Measurements from ENCODE around the gene CPT1B.

CPT1B gene

DNA sequence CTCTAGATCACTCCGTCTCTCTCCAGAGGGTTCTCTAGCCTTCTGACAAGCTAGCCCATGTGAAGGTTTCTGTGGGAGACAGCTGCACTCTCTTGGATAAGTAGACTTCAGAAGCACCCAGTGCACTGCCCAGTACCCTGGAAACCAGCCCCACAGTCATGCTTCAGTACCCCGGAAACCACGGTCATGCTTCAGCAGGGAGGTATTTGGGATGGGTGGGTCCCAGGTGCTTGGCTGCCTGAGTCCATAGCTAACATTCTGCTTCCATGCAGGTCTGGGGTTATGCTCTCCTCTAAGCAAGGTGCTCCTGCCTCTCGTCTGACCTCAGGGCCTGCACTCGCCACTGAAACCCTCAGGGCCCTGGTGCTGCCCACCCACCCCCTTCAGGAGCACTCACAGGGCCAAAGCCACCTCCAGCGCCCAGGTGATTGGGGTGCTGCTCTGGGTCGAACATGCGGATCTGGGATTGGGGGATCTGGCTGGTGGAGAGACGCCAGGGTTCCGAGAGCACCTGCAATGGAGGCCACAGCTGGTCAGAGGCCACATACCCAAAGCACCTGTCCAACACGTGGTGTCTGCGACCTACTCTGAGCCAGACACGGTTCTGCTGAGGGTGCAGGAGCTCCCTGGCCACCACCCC lies 8.2 kb downstream of the CPT1B start:
- no peak for DNase-seq (ENCODE audit: low spot score)

DNA sequence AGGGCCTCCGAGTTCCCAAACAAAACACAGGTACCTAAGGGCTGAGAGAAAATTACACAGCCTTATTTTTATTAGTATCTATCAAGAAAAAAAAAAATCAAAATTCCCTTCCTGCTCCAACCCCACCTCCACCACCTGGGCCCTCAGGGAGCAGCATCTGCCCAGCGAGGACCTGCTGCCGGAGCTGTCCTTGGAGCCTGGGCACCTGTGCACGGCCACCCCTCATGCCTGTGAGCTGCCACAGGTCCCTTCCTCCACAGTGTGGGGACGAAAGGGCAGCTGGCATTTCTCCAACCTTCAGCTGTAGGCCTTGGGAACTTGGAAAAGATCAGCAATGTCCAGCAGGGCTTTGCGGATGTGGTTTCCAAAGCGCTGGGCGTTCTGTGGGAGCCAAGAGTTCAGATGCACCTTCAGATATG lies 9.2 kb downstream of the CPT1B start:
- no peak for DNase-seq (ENCODE audit: low spot score)

DNA sequence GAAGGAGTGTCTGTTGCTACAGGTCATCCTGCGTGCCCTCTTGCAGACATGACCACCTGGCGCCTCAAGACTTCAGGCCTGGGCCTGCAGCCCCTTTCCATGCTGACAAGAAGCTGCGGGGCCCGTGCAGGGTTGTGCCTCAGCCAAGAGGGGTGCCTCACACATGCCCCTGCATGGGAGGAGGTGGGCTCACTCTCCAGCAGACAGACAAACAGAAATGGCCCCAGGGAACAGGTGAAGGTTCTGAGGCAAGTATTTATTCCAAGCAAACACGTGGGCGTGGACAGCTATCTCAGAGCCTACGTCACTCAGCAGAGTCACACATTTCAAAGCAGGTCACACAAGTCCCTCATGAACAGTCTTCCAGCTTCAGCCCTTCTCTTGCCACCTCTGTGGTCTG lies 9.6 kb downstream of the CPT1B start:
- DNase-seq (ENCODE audit: low spot score) = no peak

DNA sequence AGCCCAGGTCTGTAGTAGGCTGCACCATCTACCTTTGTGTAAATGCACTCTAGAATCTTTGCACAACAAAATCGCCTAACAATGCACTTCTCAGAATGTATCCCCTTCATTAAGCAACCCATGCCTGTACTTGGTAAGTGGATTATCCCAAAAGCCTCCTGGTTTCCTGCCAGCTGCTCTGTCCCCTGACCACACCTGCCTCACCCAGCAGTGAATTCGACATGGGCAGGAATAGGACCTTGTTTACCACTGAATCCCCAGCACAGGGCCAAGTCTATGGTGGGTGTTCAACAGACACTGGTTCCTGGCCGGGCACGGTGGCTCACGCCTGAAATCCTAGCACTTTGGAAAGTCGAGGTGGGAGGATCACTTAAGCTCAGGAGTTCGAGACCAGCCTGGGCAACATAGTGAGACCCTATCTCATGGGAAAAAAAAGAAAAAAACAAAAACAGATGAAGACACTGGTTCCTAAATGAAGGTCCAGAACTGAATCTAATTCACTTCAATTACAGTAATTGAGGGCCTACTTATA lies 10.4 kb downstream of the CPT1B start:
- no peak for DNase-seq (ENCODE audit: low spot score)

DNA sequence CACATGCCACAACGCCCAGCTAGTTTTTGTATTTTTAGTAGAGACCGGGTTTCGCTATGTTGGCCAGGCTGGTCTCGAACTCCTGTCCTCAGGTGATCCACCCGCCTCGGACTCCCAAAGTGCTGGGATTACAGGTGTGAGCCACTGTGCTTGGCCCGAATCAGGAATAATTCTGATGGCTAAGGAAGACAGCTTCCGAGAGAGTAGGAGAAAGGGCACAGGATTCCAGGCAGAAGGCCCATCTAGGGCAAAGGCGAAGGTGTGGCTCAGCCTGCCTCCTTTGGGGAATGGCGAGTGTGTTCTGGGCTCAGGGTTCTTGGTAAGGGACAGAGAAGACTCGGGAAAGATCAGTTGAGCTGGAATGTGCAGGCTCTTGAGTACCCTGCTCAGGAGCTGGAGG lies 13.9 kb downstream of the CPT1B start:
- no peak for DNase-seq (ENCODE audit: low spot score)

DNA sequence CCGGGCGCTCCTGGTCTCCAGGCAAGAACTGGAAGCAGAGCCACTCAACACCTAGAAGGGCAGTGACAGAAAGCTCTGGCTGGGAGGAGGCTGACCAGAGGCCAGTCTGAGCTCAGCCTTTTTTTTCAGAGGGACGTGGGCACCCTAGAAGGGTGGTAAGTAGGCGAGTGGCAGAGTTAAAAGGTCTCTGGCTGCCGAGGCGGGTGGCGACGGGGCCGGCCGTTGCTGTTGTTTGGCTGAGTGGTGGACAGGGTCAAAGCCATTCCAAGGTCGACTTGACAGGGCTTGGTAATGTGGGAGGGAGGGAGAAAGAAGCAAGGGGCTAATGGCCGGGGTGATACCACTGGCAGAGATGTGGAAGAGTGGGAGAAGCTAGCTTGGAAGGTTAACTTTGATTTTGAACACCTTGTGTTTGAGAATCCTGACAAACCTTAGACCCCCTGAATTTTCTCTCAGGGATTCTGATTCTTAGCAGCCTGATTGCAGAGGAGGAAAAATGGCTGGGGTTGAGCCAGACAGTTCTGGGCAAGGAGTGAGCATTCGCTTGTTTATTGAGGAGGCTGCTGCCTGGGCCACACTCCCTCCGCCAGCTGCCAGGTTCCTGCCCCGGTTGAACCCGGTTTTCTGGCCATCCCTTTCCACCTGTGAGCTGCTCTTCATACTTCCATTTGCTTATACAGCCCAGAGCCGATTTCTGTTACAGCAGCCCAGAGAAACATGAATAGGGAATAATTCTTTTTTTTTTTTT lies 14.6 kb downstream of the CPT1B start:
- DNase-seq (ENCODE audit: low spot score) = no peak

DNA sequence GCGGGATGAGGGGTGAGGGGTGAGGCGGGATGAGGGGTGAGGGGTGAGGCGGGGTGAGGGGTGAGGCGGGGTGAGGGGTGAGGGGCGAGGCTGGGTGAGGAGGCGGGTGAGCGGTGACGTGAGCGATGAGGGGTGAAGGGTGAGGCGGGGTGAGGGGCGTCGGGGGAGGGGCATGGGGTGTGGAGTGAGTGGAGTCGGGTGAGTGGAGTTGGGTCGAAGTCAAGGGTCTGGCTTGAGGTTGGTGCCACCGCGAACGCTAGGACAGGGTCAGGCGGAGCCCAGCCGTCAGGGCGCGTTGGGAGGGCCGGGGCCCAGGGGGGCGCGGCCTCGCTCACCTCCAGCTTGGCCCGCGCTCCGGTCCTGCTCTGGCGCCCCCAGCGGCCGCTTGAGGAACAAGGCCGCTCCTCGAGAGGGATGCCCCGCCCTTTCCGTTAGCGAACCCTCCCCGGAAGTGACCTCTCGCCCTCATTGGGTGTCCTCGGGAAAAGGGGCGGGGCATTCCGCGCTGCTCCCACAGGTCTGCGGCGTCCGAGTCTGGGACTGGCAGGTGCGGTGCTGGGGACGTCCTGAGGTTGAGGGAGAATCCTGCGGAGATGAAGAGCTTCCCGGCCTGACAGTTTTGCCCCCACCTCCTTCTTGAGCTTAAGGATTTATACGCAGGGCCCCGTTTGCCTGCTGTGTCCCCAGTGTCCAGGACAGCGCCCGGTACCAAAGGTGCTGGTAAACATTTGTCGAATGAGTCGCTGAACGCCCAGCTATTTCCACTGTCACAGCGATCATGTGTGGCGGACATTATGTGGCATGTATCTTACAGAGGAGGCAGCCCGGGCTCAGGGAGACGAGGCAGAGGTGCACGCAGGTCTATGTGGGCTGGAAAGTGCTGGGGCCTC lies 15.5 kb downstream of the CPT1B start, which contains the start of gene SYCE3:
Gene SYCE3, minus strand, starts transcription at position 397 of the 890 bp plus-strand sequence. CDS start 6,514 bp downstream, outside the sequence.
- DNase-seq (ENCODE audit: low spot score) = peak; percentile 97

DNA sequence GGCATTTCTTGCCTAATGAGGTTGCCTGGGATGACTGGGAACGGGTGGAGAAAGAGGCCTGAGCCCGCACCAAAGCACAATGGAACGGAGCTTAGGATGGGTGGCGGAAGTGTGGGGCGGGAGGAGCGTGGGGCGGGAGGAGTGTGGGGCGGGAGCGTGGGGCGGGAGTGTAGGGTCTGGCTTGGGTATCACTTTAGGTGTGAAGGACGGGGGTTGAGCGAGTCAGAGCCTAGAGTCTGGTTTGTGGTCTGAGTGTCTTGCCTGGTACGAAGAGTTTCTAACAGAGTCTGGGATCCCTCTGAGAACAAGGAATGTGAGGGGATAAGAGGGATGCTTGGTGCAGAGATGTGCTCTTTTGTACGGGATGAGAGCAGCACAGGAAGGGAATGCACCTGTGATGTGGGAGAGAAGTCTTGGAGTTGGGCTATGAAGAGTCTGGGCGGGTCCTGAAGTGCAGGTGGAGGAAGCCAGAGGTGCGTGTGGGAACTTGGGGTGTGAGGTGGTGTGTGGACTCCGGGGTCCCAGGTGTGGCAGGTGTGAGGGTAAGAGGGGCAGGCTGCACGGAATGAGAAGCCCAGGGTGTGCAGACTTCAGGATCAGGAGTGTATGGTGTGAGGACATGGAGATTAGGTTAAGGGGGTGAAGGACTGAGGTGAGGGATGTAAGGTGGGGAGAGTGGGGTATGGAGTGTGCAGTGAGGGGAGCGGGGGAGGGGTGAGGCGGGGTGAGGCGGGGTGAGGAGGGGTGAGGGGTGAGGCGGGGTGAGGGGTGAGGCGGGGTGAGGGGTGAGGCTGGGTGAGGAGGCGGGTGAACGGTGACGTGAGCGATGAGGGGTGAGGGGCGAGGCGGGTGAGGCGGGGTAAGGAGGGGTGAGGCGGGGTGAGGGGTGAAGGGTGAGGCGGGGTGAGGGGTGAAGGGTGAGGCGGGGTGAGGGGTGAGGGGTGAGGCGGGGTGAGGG lies 16.5 kb downstream of the CPT1B start:
- DNase-seq (ENCODE audit: low spot score) = no peak

DNA sequence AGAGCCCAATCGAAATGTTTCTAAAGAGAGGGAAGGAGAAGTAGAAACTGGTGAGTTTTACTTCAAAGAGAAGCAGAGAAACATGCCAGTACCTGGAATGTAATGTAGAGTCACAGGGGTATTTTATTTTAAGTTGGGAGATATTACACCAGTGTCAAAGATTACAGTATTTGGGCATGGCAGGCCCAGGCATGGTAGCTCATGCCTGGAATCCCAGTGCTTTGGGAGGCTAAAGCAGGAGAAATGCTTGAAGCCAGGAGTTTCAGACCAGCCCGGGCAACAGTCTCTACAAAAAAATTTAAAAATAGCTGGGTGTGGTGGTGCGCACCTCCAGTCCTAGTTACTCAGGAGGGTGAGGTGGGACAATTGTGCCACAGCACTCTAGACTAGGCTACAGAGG lies 18.2 kb downstream of the CPT1B start:
- no peak for DNase-seq (ENCODE audit: low spot score)

DNA sequence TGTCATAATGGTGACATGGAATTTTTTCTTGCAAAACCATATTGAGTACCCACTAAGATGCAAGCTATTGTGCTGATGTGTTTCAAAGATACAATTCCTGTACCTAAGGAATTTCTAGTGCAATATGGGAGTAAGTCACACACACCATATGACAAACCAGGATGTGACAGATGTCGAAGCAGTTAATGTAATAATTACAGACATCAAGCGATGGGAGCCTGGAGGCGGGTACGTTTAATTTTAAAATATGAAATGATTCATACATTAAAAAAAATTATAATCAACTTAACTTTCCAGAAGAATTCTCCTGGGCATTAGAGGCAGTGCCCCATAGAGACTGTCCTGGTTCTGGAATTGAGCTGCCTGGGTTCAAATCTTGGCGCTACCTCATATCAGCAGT lies 21.5 kb downstream of the CPT1B start:
- no peak for DNase-seq (ENCODE audit: low spot score)

DNA sequence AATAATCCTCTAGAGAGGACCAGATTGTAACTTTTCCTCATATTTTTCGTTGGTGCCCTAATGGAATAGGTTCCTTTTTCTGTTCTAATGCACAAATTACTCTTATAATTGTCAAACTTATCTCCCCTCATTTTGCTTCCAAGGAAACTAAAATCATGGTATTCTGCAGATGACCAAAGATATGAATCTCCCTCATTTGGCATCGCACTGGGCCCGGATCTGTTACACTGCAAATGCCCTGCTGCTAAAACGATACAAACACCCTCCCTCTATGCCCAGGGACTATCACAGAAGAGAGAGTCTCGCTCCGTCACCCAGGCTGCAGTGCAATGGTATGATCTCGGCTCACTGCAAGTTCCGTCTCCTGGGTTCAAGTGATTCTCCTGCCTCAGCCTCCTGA lies 24.9 kb downstream of the CPT1B start:
- no peak for DNase-seq (ENCODE audit: low spot score)

DNA sequence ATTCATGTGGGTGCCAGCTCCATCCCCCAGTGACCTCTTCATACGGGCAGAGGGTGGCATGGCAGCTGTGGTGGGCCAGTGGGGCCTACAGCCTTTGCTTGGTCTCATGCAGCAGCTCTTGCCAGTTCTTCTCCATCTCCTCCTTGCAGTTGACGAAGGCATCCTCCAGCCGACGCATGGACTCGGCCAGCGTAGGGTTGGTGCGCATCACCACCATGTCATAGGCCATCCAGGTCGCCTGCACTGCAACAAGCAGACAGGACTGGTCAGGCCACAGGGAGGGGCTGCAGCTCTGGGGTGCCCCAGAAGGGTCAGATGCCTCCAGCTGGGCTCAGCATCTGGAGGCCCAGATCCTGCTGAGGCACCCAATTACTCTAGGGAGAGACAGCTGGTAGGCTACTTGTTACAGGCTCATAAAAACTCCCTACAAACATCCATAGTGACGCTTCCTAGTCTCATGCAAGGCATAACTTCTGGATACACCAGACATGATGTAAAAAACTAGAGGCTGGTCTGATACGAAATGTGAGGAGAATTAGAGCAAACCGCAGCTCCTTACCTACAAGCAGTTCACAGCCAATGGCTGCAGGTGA lies 27.0 kb downstream of the CPT1B start:
- no peak for DNase-seq (ENCODE audit: low spot score)

DNA sequence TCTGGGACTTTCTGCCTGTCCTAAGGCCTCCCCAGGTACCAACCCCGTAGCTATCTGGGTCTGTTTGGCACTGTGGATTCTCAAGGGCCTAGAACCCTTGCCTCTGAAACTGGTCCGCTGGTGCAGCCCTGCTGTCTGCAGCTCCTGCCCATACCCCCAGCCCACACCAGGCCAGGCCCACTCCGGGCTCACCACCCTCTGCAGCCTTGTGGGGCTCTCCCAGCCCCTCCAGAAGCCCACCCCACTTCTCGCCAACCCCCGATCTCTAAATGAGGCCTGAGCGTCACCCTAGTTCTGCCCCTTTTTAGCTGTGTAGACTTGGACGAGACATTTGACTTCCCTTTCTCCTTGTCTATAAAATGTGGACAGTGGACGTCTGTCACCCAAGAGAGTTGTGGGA lies 27.8 kb downstream of the CPT1B start:
- no peak for DNase-seq (ENCODE audit: low spot score)

DNA sequence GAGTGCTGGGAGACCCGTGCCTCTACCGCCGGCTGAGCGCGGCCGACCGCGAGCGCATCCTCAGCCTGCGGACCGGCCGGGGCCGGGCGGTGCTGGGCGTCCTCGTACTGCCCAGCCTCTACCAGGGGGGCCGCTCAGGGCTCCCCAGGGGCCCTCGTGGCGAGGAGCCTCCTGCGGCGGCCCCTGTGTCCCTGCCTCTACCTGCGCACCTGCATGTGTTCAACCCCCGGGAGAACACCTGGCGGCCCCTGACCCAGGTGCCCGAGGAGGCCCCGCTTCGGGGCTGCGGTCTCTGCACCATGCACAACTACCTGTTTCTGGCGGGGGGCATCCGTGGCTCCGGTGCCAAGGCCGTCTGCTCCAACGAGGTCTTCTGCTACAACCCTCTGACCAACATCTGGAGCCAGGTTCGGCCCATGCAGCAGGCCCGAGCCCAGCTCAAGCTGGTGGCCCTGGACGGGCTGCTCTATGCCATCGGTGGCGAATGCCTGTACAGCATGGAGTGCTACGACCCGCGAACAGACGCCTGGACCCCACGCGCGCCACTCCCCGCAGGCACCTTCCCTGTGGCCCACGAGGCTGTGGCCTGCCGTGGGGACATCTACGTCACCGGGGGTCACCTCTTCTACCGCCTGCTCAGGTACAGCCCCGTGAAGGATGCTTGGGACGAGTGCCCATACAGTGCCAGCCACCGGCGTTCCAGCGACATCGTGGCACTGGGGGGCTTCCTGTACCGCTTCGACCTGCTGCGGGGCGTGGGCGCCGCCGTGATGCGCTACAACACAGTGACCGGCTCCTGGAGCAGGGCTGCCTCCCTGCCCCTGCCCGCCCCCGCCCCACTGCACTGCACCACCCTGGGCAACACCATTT lies 29.1 kb downstream of the CPT1B start:
- DNase-seq (ENCODE audit: low spot score) = no peak

DNA sequence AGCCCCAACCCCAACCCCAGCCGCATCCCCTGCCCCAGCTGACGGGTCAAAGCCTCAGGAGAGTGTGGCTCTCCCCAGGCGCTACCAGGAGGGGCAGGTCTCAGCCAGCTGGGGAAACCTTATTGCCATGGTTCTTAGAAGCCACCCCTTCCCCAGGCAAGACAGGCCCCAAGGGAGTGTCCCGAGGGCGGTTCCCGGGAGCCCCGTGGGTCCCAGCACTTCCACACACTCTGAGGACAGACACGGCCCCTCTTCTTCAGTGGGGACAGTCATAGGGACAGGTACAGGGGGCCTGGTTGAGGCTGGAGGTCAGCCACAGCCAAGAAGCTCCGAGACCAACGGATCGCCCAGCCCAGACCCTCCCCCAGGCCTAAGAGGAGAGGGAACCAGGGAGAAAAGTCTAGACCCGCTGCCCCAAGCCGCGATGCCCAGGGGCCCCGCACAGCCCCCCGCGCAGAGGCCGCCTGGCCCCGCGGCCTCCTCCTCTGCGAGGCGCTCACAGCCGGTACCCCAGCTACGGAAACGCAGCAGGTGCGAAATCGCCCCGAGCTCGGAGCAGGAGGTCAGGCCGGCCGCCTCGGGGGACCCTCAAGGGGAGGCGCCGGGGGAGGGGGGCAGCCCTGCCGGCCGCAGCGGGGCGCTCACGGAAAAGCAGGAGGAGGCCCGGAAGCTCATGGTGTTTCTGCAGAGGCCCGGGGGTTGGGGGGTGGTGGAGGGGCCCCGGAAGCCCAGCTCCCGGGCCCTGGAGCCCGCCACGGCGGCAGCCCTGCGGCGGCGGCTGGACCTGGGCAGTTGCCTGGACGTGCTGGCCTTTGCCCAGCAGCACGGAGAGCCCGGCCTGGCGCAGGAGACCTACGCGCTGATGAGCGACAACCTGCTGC lies 29.9 kb downstream of the CPT1B start:
- DNase-seq (ENCODE audit: low spot score) = no peak

DNA sequence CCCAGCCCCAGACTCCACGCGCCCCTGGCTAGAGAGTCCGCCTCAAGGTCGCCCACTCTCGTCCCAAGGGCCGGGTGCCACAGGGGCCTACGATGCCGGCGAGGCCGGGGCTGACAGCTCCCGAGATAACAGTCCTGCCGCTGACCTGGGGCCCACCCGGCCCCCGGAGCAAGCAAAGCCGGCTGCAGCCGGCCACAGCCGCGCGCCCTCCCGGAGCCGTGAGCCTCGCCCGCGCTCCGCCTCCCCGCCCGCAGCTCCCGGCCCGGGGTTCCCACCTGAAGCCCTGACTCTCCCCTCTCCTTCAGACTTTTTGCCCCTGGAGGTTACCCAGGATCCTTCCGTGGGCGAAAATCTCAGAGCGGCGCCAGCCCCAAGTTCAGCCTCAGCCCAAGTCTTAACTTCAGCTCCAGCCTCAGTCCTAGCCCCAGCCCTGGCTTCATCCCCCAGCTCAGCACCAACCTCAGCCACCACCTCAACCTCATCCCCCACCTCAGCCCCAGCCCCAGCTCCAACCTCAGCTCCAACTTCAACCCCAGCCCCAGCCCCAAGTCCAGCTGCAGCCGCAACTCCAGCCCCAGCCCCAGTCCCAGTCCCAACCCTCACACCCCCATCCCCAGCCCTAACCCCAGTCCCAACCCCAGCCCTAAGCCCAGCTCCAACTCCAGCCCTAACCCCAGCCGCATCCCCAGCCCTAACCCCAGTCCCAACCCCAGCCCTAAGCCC lies 30.8 kb downstream of the CPT1B start:
- DNase-seq (ENCODE audit: low spot score) = no peak

DNA sequence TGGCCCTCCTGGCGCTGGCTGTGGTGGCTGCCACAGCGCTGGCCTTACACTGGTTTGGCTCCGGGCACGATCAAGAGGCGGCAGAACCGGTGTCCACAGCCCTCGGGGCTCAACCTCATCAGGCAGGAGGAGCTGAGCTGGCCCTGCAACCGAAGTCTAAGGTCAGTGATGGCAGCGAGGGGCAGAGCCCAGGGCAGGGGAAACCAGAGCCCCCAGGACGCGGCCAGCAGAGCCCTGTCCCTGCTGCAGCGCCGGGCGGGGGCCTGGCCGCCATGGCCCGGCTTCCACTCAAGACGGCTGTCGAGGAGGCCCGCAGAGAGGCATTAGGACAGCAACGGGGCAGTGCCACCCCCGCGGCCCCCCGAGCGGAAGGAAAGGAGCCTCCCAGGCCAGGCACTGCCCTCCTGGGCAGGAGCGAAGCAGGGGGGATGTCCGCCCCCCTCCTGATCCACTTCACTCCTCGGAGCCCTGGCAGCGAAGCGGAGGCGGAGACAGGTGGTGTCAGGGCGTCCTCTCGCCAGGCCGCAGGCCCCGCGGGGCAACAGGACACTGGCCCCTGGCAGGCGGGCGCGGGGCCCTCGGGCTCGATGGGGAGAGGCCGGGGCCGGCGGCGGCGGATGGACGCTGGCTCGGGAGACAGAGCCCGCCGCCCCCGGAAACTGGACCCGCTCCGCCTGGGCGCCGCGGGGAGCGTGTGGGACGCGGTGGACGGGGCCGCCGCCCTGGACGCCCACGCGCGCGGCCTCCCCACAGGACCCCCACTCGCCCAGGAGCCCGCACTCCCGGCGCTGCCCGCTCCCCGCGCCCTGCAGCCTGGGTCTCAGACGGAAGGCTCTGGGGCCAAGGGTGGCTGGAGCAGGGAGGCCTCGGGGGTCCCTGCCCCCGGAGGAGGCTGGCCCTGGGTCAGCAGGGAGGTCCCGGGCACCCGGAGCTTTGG lies 31.6 kb downstream of the CPT1B start:
- DNase-seq (ENCODE audit: low spot score) = no peak

Measured in hematopoietic multipotent progenitor cell treated with erythropoietin and hydrocortisone succinate and interleukin-3 and kit ligand, for 17 days (in vitro differentiated cells).